ACC112 (cell line): Measurements from ENCODE around the gene WNT1.

ENCODE experiments used
- H2AFZ ChIP-seq: fragments of 200-600 bp; sonication (generic); one replicate; pipeline ENCODE4 v1.6.0; 2017; ENCODE audit warnings: antibody characterized with exemption, low read length; ENCODE audit not compliant: unreplicated experiment
- H3K27ac ChIP-seq: fragments of 200-600 bp; sonication (generic); 2 replicates; pipeline ENCODE4 v1.5.1; 2014; ENCODE audit warnings: low read depth, mild to moderate bottlenecking, antibody characterized with exemption, low read length, moderate library complexity
- H3K27me3 ChIP-seq: fragments of 200-600 bp; sonication (generic); 2 replicates; pipeline ENCODE4 v1.6.1; 2014; ENCODE audit warnings: mild to moderate bottlenecking, antibody characterized with exemption, low read length, moderate library complexity, mixed read lengths; ENCODE audit not compliant: insufficient read depth
- H3K36me3 ChIP-seq: fragments of 200-600 bp; sonication (generic); 2 replicates; pipeline ENCODE4 v1.6.1; 2016; ENCODE audit warnings: mild to moderate bottlenecking, antibody characterized with exemption, low read length, moderate library complexity, mixed read lengths; ENCODE audit not compliant: insufficient read depth
- H3K4me1 ChIP-seq: fragments of 200-600 bp; sonication (generic); one replicate; pipeline ENCODE4 v1.6.1; 2016; ENCODE audit warnings: low read length, mixed read lengths; ENCODE audit not compliant: insufficient read depth, unreplicated experiment, control insufficient read depth
- H3K4me3 ChIP-seq: fragments of 200-600 bp; sonication (generic); 2 replicates; pipeline ENCODE4 v1.5.1; 2014; ENCODE audit warnings: mild to moderate bottlenecking, low read depth, low read length
- H3K79me2 ChIP-seq: fragments of 200-600 bp; sonication (generic); one replicate; pipeline ENCODE4 v1.6.0; 2016; ENCODE audit warnings: low read length; ENCODE audit not compliant: control insufficient read depth, unreplicated experiment, insufficient read depth

The WNT1 gene

DNA sequence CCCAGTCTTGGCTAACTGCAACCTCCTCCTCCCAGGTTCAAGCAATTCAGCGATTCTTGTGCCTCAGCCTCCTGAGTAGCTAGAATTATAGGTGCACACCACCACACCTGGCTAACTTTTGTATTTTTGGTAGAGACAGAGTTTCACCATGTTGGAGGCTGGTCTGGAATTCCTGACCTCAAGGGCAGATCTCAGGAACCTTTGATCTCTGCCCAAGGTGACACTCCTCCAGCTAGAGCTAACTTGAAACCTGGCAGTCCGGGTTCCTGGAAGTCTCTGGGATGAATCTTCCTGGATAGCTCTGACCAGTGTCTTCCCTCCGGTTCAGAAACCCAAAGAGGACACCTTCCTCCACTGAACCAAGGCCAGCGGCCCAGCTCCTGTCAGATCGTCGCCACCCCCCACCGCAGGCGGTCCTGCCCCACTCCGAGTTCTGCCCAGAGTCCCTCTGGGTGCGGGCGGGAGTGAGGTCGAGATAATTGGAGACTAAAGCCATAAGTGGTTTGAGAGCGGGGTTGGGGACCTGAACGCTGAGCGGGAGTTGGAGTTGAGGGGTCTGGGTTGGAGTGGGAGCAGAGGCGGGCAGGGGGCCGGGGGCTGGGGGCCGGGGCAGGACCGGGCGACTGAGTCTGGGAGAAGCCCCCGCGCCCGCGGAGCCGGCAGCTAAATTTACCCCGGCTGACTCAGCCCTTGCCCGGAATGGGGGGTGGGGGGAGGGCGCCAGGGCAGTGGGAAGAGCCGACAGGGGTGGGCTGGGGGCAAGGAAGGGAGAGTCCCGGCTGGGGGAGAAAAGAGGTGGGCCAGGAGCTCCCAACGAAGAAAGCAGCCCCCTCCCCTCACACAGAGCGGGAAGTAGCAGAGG is 16.3 kb downstream of the WNT1 start:
- no peaks in the 10 kb centered on the region for H3K79me2 ChIP-seq
- H2AFZ ChIP-seq: no peak overlapping the region
- no peak overlapping the region for H3K4me3 ChIP-seq
- peaks cover 36% of the 10 kb centered on the region for H3K27me3 ChIP-seq
- H3K36me3 ChIP-seq: no peaks in the 10 kb centered on the region
- H3K4me1 ChIP-seq: peaks cover 2% of the 10 kb centered on the region
- no peak overlapping the region for H3K27ac ChIP-seq

- H3K27ac ChIP-seq: no peak overlapping the region
- H3K27me3 ChIP-seq: peaks cover 33% of the 10 kb centered on the region
- no peak overlapping the region for H2AFZ ChIP-seq
These were observed 17.2 kb downstream of the WNT1 start for GRCh38 chr12:48995086-48995879.

GRCh38 chr12:48996794-48997718 is 18.9 kb downstream of the WNT1 start:
- H3K27ac ChIP-seq: no peak overlapping the region
- H3K4me3 ChIP-seq: peak overlapping the region; percentile 57; the same call in 1 of the 2 replicates
- H3K27me3 ChIP-seq: peaks cover 33% of the 10 kb centered on the region
- H3K36me3 ChIP-seq: peaks cover 3% of the 10 kb centered on the region; the same call in 1 of the 2 replicates
- H3K4me1 ChIP-seq: peaks cover 14% of the 10 kb centered on the region
- no peaks in the 10 kb centered on the region for H3K79me2 ChIP-seq
- peak overlapping the region; percentile 65 for H2AFZ ChIP-seq

More at GRCh38 chr12:48995086-48995879, 17.2 kb downstream of the WNT1 start:
- peaks cover 10% of the 10 kb centered on the region for H3K4me1 ChIP-seq
- H3K36me3 ChIP-seq: no peaks in the 10 kb centered on the region
- H3K79me2 ChIP-seq: no peaks in the 10 kb centered on the region
- H3K4me3 ChIP-seq: peak overlapping the region; percentile 37; the same call in 1 of the 2 replicates

DNA sequence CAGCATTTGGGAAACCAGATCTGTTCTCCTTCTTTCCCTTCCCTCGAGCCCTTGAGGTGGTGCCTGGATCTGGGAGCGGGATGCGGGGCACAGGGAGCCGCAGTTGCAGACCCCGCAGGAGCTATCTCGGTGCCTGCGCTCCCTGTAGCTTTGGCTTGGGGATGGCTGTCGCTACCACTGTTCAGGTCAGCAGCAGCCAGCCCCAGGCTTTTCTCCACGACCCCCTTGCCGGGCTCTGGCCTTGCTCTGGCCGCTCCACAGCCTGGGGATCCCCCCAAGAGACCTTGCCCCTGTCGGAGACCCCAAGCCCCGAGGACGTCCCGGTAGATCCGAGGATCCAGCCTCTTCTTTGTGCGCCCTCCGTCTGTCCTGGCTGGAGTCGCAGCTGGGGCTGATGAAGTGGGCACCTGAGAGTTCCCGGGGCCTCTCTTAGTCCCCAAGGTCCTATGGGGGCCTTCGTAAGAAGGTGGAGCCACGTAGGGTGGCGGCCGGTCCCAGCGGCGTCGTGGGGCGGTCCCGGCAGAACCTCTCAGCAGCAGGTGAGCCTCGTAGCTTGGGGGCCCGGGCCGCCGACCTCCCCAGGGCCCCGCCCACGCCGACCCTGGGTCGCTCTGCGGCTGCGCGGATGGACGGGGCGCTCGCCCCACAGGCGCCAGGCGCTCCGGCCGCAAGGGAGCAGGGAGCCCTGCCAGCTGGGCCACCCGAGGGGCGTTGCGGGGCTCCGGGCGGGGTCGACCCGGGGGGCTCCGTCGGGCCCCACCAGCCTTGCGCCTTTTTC is 19.8 kb downstream of the WNT1 start:
- Histone ChIP-seq H2AFZ (peak overlapping the region; percentile 63), H3K36me3 (peaks cover 3% of the 10 kb centered on the region; the same call in 1 of the 2 replicates), H3K27me3 (peaks cover 31% of the 10 kb centered on the region), H3K4me3 (peak overlapping the region; percentile 74), H3K79me2 (no peaks in the 10 kb centered on the region), H3K4me1 (peaks cover 14% of the 10 kb centered on the region), H3K27ac (no peak overlapping the region)

- Histone ChIP-seq H2AFZ (peak overlapping the region; percentile 63), H3K27ac (no peak overlapping the region), H3K4me1 (peaks cover 14% of the 10 kb centered on the region)
These were observed 20.6 kb downstream of the WNT1 start for GRCh38 chr12:48998497-48999353.

DNA sequence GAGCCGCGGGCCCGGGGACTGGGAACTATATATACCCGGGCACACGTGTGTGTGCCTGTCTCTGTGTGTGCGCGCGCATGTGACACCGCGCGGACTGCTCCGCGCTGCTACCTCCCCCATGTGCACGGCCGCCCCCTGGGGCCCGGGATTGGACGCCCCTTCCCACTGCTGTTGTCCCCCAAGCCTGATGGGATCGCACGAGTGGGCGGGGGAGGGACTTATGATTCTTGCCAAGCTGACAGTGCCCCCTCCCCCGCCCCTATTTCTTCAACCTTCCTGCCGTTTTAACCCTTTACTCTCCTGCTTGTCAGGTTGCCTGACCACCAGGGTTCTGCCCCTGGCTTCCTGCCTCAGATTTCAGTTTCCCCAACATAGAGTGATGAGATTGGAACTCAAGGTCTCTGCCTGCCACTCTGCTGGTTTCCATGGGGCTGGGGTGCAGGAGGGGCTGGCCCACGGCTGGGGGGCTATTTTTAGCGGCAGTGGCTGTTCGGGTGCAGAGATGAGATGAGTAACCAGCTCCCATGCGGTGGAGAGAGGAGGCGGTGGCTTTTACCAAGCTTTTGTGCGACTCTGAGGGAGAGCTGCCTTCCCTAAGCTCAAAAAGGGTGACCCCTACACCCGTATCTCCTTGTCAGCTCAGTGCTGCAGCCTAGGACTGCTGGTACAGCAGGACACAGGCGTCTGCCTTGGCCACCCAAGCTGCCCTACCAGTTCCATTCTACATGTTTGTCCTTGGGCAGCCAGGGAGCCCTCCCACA is 21.4 kb downstream of the WNT1 start, which contains the start of gene DDN:
Gene DDN (minus strand): TSS at position 5 of the 761 bp plus-strand sequence. CDS start 88 bp downstream, outside the sequence.
- no peaks in the 10 kb centered on the region for H3K79me2 ChIP-seq
- peaks cover 3% of the 10 kb centered on the region; the same call in 1 of the 2 replicates for H3K36me3 ChIP-seq
- H3K4me3 ChIP-seq: peak within 1 kb of the TSS; percentile 74
- H2AFZ ChIP-seq: peak within 1 kb of the TSS; percentile 63
- peaks cover 14% of the 10 kb centered on the region for H3K4me1 ChIP-seq
- H3K27me3 ChIP-seq: peaks cover 19% of the 10 kb centered on the region
- H3K27ac ChIP-seq: peak within 1 kb of the TSS; percentile 6; the same call in 1 of the 2 replicates

More at GRCh38 chr12:48998497-48999353, 20.6 kb downstream of the WNT1 start:
- Histone ChIP-seq H3K27me3 (peaks cover 28% of the 10 kb centered on the region), H3K79me2 (no peaks in the 10 kb centered on the region), H3K4me3 (peak overlapping the region; percentile 74), H3K36me3 (peaks cover 3% of the 10 kb centered on the region; the same call in 1 of the 2 replicates)

- Histone ChIP-seq H3K4me1 (peaks cover 14% of the 10 kb centered on the region), H3K4me3 (peak overlapping the region; percentile 73; the same call in 1 of the 2 replicates), H3K79me2 (no peaks in the 10 kb centered on the region), H2AFZ (no peak overlapping the region), H3K27me3 (peaks cover 12% of the 10 kb centered on the region; the same call in 1 of the 2 replicates), H3K27ac (no peak overlapping the region), H3K36me3 (peaks cover 8% of the 10 kb centered on the region; the same call in 1 of the 2 replicates)
These were observed 22.2 kb downstream of the WNT1 start for GRCh38 chr12:49000346-49000745.

DNA sequence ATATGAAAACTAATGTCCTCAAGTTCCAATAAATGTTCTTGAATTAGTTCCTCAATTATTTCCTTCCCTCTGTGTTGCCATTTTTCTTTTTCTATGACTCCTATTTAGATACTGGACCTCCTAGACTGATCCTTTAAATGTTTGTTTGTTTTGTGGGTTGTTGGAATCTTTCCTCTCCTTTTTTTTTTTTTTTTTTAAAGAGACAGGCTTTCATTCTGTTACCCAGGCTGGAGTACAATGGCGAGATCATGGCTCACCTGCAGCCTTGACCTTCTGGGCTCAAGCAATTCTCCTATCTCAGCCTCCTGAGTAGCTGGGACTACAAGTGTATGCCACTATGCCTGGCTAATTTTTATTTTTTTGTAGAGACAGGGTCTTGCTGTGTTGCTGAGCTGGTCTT is 30.8 kb downstream of the WNT1 start:
- Histone ChIP-seq H3K27ac (no peak overlapping the region), H3K4me1 (no peaks in the 10 kb centered on the region), H3K27me3 (no peaks in the 10 kb centered on the region), H2AFZ (no peak overlapping the region), H3K4me3 (no peak overlapping the region), H3K79me2 (no peaks in the 10 kb centered on the region), H3K36me3 (peaks cover 13% of the 10 kb centered on the region)
